SH-SY5Y (cell line): ENCODE results near the gene VAPA.

Experiments used
- GATA2 ChIP-seq: IDR thresholded peaks from 2 replicates; pipeline ENCODE4 v1.6.1; 2011; ENCODE audit warnings: mild to moderate bottlenecking, low read depth, low read length
- GATA3 ChIP-seq: IDR thresholded peaks from 2 replicates; pipeline ENCODE4 v1.6.1; 2011; ENCODE audit warnings: low read depth, mild to moderate bottlenecking, low read length, moderate library complexity

DNA sequence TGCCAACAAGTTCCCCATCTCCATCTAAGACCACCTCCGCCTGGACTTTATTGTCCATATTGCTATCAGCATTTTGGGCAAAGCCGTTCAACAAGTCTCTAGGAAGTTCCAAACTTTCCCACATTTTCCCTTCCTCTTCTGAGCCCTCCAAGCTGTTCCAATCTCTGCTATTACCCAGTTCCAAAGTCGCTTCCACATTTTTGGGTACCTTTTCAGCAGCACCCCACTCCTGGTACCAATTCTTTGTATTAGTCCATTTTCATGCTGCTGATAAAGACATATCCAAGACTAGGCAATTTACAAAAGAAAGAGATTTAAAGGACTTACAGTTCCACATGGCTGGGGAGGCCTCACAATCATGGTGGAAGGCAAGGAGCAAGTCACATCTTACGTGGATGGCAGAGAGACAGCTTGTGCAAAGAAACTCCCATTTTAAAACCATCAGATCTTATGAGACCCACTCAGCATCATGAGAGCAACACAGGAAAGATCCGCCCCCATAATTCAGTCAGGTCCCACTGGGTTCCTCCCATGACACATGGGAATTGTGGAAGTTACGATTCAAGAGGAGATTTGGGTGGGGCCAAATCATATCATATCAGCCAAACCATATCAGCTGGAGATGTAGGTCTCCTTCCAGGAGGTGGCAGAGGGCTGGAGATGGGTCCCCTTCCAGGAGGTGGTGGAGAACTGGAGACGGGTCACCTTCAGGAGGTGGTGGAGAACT, 47.9 kb upstream of the VAPA start:
- TF ChIP-seq GATA2 (no peak), GATA3 (no peak)
